GM19193 (cell line): ENCODE measurements around the gene LSM3.
A peak's percentile ranks its signal among the peaks of the same experiment; 100 is the strongest.

Source experiments
- POLR2A ChIP-seq: IDR thresholded peaks from 4 replicates; pipeline ENCODE4 v1.6.1; 2011; ENCODE audit not compliant: insufficient read depth, insufficient read length; ENCODE audit errors: extremely low read depth

LSM3 gene

DNA sequence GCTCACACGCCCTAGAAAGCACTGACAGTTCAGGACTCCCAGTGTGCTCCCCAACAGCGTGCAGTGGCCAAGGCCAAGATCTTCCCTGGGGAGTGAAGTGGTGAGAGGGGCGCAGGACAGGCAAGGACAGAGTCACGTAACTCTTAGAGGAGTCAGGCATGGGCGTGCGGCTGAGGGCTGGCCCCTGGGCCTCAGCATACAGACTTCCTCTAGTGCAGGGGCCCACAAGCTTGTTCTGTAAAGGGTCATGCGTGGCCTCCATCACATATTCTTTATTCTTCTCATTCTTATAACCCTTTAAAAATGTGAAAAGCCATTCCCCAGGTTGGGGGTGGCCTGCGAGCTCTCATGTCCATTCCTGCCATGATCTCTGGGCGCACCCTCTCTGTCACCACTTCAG is 28.5 kb upstream of the LSM3 start:
- no peak for TF ChIP-seq POLR2A

DNA sequence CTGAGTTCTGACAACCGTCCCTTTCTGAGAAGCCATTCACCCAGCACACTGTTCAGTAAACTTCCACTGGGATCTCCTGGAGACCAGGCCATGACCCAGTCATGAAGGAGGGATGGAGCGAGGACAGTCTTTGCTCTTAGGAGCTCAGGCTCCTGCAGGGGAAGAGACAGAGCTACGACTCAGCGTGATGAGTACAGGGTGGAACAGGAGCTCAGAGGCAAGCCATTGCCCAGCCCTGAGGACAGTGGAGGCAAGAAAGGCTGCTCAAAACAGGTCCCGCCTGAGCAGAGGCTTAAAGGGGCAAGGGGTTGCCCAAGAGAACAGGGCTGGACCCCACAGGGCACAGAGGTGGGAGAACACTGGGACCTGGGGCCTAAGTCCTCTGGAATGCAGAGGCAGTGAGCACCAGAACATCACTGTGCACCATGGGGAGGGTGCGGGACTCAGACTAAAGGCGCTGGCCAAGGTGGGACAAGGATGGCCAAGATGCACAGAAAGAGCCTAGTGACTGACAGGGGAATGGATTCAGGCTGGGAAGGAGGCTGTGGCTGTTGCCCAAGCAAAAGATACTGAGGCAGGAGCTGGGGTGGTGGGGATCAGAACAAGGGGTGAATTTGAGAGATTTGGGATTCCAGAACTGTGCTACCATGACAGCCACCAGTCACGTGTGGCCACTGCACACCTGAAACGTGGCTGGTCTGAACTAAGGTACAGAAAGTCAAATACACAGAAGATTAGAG is 28.0 kb upstream of the LSM3 start:
- TF ChIP-seq POLR2A, result no peak

DNA sequence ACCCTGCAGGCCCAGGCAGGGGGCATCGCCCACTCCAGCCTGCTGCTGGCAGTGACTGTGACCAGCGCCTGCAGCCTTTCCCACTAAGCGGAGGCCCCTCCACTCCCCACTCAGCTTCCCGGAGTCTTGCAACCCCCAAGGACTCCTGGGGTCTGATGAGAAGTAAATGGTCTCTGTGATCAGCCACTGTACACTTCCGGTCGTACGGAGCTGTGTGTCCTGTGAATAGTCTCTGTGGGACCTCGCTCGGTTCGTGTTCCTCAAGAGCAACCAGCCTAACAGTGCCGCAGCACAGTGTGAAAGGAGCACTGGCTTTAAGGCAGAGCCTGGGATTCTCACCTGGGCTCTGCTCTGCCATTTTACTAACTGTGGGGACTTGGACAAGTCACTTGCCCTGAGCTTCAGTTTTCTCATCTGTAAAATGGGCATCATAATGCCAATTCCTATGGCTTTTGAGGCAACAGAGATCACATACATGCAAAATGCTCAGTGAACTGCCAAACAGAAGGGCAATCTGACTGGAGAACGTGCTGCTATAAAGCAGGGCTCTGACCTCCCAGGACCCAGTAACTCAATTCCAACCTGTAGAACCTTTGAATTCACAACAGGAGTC is 27.0 kb upstream of the LSM3 start:
- peak; percentile 26 for TF ChIP-seq POLR2A

DNA sequence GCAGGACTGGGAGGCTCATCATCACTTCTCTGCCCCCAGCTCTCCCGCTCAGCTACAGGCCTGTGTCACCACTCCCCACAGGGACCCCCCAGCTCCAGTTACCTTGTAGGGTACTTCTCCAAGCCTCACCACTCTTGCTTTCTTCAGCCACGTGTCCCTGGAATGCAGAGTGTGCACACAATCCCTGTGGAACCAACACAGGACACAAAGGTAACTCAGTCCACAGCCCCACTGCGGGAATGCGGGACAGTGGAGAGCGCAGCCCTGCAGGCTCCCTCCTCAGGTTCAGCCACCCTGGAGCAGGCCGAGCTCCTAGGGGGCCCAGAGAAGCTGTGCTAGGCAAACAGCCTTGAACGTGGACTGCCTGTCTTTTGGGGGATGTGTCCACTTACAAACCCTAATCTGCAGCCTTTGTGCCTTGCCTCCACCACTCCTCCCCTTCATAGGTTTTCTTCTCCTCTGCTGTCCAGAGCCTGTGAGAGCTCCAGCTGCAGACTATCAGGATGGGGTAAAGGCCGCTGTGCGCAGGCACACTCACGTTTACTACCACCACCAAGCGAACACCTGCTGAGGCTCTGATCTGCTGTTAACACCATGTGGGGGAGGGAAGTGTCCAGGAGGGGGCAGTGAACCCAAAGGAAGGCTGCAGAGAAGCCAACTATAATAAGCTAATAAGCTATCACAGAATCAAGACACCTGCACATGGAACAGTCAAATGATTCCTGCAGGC is 26.2 kb upstream of the LSM3 start:
- no peak for TF ChIP-seq POLR2A

DNA sequence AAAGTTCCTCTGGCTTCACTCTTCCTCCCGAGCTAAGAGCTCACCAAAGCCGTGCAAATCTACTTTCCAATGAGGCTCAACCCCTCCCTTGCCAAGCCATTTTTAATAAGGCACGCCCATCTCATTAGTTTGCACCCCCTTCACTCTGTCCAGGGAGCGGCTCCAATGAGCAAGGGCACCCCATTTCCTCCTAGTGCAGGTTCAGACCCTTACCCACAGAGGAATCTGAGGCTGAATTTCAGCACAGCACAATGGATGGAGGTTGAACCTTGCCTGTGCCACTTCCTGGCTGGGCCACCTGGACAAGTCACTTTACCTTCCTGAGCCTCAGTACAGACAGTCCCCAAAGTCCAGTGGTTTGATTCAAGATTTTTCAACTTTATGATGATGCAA is 25.7 kb upstream of the LSM3 start:
- no peak for TF ChIP-seq POLR2A

DNA sequence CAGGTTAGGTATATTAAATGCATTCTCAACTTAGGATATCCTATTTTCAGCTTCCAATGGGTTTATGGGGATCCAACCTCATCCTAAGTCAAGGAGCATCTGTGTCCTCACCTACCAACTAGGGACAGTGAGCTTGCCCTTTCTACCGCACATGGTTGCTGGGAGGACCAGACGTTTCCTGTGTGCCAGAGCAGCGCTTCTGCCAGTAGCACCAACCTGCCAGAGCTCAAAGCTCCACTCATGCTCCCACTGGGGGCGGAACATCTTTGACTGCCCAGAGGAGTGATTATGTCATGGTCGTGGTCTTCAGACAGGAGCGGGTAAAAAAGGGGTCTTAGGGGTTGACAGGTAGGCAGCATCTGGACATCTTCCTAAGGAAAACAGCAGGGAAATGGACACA is 25.0 kb upstream of the LSM3 start:
- no peak for TF ChIP-seq POLR2A

DNA sequence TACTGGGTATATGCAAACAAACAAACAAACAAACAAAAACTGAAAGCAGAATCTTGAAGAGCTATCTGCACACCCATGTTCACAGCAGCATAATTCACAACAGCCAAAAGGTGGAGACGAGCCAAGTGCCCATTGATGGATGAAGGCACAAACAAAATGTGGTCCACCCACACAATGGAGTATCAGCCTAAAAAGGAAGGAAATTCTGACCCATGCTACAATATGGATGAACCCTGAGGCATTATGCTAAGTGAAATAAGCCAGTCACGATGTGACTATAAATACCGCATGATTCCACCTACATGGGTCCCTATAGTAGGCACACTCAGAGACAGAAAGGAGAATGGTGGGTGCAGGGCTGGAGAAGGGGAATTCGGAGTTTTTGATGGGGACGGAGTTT is 24.3 kb upstream of the LSM3 start:
- TF ChIP-seq POLR2A, result no peak

DNA sequence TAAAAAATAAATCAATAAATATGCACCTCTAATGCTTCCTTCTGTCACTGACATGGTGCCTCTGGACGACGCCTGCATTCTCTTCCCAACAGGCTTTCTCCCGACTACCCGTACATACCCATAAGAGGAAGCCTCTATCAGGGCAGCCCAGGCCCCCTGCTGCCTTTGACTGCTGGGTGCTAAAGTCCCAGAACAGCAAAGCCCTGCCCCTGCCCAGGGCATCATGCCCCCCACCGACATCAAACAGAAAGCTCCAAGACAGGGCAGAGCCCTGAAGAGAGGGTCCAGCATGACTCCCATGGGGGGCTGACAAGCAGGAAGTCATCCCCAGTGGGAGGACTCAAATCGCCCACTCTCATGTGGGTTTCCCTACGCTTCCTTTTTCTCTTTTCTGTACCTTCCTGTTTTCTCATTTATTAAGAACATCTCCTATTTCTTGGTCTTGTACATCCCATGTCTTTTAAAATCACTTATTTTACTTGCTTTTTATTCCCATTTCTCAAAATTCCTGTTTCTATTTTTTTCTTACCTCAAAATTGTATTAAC is 23.6 kb upstream of the LSM3 start:
- no peak for TF ChIP-seq POLR2A

DNA sequence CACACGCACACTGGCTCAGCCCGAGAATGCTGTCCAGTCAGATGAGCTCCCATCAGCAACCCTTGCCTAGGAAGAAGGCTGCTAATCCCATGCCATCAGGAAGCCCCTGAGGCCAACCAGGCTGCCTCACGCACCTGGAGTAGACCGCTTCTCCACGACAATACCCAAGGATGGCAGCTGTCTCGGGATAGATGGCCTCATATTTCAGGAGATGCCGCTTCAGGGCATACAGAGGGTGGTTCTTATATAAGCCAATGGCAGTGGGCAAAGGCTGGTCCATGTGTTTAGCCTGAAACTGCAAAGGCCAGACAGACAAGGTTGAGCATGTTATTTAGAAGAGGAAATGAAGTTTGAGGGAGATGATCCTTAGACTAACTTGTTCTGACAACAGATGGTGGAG is 22.4 kb upstream of the LSM3 start:
- no peak for TF ChIP-seq POLR2A

DNA sequence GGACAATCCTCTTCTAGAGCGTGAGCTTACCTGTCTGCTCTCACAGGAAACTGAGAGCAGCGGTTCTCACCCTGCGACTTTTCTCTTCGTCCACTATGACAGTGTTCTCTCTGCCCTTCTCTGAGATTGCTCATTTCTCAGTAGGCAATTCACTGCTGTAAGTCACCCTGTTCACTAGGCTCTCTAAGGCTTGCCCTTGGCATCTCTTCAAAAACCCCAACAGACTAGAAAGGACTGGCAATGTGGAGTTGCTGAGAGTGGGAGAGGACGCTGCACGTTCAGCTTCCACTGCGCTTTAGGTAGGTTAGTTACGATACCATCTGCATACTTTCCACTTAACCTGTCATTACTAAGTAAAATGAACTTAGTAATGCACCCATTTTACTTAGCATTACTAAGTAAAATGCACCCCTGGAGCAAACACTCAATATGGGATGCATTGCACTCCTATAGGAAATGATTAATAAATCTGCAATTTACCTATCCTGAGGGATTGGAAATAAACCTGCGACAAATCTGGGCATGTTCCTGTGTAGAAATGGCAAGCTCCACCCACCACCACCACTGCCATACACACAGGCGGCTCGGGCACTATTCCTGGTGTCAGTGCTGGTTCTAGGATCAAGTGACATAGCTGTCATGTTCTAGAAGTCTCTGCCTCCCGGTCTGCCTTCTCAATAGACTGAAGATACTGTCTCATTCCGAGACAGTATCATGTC is 21.6 kb upstream of the LSM3 start:
- no peak for TF ChIP-seq POLR2A

DNA sequence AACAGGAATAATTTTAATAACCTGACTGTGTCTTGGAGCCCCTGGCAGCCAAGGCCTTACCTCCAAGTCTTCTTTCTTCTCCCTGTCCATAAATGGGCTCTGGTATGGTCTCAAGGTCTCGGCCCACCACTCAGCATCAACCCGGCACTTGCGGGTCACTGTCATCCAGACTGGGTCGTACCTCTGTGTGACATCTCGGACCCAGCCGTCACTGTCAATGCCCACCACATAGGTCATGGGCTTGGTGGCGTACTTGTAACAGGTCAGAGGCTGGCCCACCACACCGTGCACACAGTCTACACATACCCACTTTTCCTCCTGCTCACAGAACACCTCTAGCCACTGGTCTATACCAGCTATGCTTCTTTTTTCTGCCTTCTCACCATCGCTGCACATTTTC is 20.7 kb upstream of the LSM3 start:
- TF ChIP-seq POLR2A, result no peak

DNA sequence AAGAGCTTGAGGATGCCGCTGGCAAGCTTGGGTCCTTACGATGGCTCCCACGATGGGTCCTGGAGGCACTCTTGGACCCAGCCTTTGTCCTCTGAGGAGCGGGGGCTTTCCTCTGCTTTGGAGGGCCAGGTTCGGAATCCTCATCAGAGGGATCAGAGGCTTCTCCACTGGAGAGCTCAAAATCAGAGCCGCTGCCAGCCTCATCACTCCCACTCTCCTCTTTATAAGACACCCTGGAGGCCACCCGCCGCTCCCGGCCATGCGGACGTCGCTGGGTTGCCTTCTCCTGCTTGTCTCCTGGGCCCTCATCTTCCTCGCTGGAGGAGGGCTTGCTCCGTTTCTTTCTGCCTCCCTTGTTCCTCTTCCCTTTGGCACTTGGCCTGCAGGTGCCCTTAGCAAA is 20.2 kb upstream of the LSM3 start:
- TF ChIP-seq POLR2A, result no peak

DNA sequence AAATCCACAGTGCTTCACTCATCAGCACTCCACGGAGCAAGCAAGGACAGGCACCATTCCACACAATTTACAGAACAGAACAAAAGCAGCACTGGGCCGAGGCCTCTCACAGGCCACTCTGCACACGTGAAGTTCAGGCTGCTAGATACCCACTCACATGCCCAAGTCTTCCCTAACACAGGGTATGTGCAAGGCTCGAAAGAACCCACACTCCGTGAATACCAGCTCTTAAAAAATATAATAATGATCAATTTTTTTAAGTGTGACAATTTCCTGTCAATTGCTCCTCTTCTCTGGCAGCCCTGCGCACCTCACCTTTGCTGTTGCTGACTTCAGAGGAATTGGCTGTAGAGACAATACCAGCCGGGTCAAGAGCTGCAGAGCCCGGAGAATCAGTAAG is 19.2 kb upstream of the LSM3 start:
- no peak for TF ChIP-seq POLR2A

DNA sequence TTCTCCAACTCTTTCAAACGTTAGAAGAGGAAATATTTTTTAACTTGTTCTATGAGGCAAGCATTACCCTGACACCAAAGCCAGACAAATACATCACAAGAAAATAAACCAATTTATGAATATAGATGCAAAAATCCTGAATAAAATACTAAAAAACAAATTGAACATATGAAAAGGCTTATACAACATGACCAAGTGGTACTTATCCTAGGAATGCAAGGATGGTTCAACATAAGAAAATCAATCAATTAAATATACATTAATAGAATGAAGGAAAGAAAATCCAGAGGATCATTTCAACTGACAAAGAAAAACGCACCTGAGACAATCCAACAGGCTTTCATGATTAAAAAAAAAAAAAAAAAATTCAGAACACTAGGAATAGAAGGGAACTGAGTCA is 17.3 kb upstream of the LSM3 start:
- no peak for TF ChIP-seq POLR2A

DNA sequence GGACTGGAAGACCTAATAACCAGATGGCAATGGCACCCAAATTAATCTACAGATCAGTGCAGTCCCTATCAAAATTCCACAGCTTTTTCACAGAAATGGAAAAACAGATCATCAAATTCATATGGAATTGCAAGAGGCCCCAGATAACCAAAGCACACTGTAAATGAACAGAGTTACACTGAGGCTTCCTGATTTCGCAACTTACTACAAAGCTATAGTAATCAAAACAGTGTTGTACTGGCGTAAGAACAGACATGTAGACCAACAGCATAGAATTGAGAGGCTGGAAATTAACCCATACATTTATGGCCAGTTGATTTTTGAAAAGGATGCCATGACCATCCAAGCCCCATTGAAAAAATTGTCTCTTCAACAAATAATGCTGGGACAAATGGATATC is 16.4 kb upstream of the LSM3 start:
- TF ChIP-seq POLR2A, result no peak
